Rectal smooth muscle tissue (tissue), 1 donor: Measurements from ENCODE around the gene EMC6.

ENCODE experiments used
- H3K27ac ChIP-seq: one replicate; pipeline ENCODE4 v1.7.0; 2013; ENCODE audit warnings: low read depth, low read length, inconsistent platforms
- H3K27me3 ChIP-seq: one replicate; pipeline ENCODE4 v1.7.0; 2013; ENCODE audit warnings: low read length; ENCODE audit not compliant: control insufficient read depth, insufficient read depth
- H3K36me3 ChIP-seq: one replicate; pipeline ENCODE4 v1.7.0; 2013; ENCODE audit warnings: low read length; ENCODE audit not compliant: control insufficient read depth, insufficient read depth
- H3K4me1 ChIP-seq: one replicate; pipeline ENCODE4 v1.7.0; 2013; ENCODE audit warnings: low read length; ENCODE audit not compliant: control insufficient read depth, insufficient read depth
- H3K4me3 ChIP-seq: one replicate; pipeline ENCODE4 v1.7.0; 2013; ENCODE audit warnings: low read length
- H3K9ac ChIP-seq: one replicate; pipeline ENCODE4 v1.7.0; 2013; ENCODE audit warnings: low read length

The EMC6 gene

DNA sequence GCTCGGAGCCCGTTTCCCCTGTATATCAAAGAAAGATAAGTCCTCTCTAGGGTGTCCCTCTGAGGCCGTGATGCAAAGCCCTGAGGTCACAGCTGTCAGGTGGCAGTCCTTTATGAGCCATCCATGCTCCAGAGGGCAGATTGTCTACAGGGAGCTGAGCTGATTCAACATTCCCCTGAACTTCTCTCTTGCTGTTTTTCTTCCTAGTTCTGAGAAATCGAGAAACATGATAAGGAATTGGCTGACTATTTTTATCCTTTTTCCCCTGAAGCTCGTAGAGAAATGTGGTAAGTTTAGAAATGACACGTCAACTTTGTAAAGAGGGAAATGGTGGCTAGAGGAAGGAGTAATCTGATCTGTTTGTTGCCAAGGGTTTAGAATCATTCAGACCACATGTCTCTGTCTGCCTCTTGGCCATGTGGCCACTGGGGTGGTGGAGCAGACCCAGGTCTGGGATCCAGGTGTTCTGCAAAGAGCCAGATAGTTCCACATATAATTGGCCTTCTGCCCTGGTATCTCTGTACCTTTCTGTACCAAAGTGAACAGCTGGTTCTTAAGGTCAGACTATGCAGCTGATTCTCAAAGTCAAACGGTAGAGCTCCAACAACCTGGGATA lies 28.5 kb upstream of the EMC6 start:
- H3K27ac ChIP-seq = no peak overlapping the region
- H3K36me3 ChIP-seq = no peaks in the 10 kb centered on the region

DNA sequence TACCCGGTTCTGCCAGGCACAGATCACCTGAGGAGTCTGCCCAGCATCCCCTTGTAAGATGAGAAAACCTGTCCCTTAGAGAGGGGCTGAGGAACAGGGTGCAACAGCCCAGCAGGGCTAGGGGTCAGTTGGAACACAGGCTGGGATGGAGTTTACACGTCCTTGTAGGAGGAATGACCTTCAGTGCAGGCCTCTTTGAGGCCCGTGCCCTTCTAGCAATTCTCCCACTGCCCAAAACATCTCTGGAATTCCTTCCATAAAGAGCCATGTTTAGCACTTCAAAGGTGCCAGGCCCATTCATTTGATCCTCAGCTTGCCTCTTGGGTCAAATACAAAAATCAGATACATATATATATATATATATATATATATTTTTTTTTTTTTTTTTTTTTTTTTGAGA lies 27.6 kb upstream of the EMC6 start:
- Histone ChIP-seq H3K4me3 (no peak overlapping the region), H3K36me3 (no peaks in the 10 kb centered on the region), H3K27me3 (no peaks in the 10 kb centered on the region), H3K9ac (no peak overlapping the region), H3K4me1 (no peaks in the 10 kb centered on the region), H3K27ac (no peak overlapping the region)

More for the DNA sequence above, 28.5 kb upstream of the EMC6 start:
- H3K4me1 ChIP-seq = no peaks in the 10 kb centered on the region
- no peak overlapping the region for H3K9ac ChIP-seq
- no peaks in the 10 kb centered on the region for H3K27me3 ChIP-seq
- no peak overlapping the region for H3K4me3 ChIP-seq

DNA sequence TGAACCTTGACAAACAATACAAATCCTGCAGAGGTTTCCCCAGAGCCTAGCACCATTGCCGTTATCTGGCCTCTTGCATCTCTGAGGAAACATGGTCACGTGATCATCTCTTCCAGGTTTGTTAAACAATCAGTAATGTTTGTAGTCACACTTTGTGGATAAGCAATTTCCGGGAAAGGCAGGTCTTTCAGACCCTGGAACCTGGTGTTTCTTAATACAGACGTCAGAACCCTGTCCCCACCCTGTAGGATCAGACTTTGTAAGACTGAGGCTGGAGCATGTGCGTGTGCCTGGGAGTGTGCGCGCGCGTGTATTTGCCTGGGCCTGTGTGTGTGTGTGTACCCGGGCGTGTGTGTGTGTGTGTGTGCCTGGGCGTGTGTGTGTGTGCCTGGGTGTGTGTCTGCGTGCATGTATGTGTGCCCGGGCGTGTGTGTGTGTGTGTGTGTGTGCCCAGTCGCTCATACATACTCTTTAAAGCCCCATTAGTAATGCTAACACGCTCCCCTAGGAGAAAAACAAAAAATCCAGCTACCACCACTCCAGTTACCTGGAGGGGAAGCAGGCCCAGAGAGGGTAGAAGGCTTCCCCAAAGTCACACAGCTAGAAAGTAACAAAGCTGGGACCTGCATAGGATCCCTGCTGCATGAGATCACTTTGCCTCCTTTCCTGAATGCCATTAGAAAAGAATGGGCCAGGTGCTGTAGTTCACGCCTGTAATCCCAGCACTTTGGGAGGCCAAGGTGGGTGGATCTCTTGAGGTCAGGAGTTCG lies 26.7 kb upstream of the EMC6 start:
- H3K27ac ChIP-seq = no peak overlapping the region
- H3K9ac ChIP-seq = no peak overlapping the region
- H3K4me3 ChIP-seq = no peak overlapping the region
- no peaks in the 10 kb centered on the region for H3K36me3 ChIP-seq
- H3K27me3 ChIP-seq = no peaks in the 10 kb centered on the region
- no peaks in the 10 kb centered on the region for H3K4me1 ChIP-seq

DNA sequence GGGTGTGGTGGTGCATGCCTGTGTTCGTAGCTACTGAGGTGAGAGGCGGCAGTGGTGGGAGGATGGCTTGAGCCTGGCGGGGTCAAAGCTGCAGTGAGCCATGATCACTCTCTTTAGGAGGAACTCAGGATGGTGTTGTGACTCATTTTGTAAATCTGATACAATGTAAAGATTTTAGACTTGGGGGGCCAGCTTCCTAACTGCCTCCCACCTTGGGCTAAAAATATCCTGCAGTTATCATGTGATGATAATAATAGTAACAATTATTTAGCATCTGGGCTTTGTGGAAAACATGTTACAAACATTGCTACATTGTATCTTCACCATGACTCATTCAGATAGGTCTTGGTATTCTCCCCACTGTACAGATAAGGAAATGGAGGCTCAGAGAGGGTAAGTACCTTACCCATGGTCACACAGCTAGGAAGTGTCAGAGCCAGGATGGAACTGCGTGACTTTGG lies 24.7 kb upstream of the EMC6 start:
- Histone ChIP-seq H3K36me3 (no peaks in the 10 kb centered on the region), H3K27ac (no peak overlapping the region)

DNA sequence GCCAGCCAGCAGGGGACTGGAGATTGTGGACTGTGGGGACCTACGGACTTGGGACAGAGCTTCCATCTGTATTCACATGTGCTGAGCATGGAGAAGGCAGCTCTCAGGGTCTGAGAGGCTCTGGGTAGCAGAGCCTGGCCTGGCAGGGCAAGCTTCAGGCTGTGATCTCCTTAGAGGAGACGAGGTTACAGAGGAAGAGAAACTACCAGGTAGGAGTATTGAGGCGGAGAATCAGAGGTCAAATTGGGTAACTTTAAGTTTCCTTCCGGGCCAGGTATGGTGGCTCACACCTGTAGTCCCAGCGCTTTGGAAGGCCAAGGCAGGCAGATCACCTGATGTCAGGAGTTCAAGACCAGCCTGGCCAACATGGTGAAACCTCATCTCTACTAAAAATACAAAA lies 23.3 kb upstream of the EMC6 start:
- H3K27me3 ChIP-seq = no peaks in the 10 kb centered on the region
- no peak overlapping the region for H3K4me3 ChIP-seq
- no peak overlapping the region for H3K9ac ChIP-seq
- no peaks in the 10 kb centered on the region for H3K36me3 ChIP-seq
- H3K4me1 ChIP-seq = no peaks in the 10 kb centered on the region
- H3K27ac ChIP-seq = no peak overlapping the region

More for the DNA sequence above, 24.7 kb upstream of the EMC6 start:
- Histone ChIP-seq H3K4me3 (no peak overlapping the region), H3K4me1 (no peaks in the 10 kb centered on the region), H3K9ac (no peak overlapping the region), H3K27me3 (no peaks in the 10 kb centered on the region)

DNA sequence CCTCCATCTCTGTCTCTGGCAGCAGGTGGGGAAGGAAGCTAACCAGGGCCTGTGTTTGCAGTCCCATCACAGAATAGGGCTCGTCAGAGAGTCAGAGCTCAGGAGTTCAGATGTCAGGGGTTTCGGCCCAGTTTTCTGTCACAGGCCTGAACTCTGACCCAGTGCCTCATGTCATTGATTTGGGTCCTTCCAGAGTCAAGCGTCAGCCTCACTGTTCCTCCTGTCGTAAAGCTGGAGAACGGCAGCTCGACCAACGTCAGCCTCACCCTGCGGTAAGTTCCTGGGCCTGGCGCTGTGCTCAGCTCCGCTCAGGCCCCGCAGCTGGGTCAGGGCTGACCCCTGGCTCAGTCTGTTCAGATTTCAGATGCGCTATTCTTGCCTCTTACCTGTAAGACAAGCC lies 21.4 kb upstream of the EMC6 start:
- Histone ChIP-seq H3K4me3 (no peak overlapping the region), H3K9ac (no peak overlapping the region), H3K36me3 (no peaks in the 10 kb centered on the region), H3K27ac (no peak overlapping the region), H3K4me1 (no peaks in the 10 kb centered on the region), H3K27me3 (no peaks in the 10 kb centered on the region)

DNA sequence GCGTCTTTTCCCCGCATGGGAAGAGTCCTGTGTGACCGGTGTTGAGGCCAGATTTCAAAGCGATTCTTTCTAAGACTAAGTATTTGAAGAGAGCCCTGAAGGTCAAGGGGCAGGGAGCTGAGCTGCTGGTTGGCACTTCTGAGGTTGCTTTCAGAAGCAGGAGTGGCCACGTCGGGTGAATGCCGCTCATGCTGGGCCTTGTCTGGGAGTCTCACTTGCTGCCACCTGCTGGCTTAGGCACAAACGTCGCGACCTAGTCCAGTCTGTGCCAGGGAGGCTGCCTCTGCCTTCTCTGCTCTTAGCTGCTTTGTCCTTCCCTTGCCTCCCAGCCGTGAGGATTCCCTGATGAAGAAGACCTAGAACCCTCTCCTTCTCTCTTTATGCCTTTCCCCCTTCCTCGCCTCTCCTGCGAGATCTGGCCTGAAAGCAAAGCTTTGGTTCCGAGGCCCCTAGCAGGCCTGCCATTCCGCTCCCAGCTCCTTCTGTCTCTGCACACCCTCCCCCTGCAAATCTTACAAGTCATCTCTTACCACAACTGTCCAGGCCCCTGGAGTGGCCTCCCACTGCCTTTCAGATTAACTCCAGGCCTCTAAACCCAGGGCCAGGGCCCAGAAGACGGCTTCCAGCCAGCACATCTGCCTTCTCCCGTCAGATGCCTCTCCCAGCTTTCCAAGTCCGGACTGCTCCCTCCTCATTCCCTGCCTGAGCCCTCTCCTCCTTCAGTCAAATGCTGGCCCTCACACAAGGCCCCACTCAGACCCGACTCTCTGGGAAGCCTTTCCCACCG lies 20.6 kb upstream of the EMC6 start:
- Histone ChIP-seq H3K9ac (no peak overlapping the region), H3K36me3 (no peaks in the 10 kb centered on the region)

DNA sequence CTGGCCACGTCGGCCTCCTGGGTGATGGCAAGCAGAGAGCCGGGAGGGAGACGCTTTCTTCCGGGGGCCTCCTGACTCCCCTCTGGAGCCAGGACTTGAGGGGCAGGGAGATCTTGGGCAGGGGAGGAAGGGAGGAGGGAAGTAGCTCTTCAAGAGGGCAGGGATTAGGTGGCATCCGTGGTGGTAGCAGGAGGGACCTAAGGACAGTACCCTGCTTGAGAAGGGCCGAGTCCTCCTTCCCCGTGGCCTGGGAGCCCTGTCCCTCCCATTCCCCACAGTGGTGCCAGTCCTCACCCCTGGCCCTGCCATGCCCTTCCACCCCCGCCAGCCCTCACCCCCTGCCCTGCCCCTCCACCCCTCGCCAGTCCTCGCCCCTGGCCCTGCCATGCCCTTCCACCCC lies 12.8 kb upstream of the EMC6 start:
- Histone ChIP-seq H3K4me3 (no peak overlapping the region), H3K27me3 (no peaks in the 10 kb centered on the region), H3K9ac (no peak overlapping the region)

More for the DNA sequence above, 20.6 kb upstream of the EMC6 start:
- no peaks in the 10 kb centered on the region for H3K4me1 ChIP-seq
- H3K27me3 ChIP-seq = no peaks in the 10 kb centered on the region
- H3K27ac ChIP-seq = no peak overlapping the region
- H3K4me3 ChIP-seq = no peak overlapping the region

DNA sequence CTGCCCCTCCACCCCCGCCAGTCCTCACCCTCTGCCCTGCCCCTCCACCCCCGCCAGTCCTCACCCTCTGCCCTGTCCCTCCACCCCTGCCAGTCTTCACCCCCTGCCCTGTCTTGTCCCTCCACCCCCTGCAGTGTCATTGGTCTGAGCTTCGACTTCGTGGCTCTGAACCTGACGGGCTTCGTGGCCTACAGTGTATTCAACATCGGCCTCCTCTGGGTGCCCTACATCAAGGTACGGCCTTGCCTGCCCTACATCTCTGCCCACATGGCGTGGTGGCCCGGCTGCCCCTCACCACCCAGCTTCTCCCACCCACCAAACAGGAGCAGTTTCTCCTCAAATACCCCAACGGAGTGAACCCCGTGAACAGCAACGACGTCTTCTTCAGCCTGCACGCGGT lies 12.3 kb upstream of the EMC6 start:
- Histone ChIP-seq H3K27me3 (no peaks in the 10 kb centered on the region), H3K36me3 (no peaks in the 10 kb centered on the region), H3K4me1 (peaks cover 4% of the 10 kb centered on the region), H3K9ac (no peak overlapping the region), H3K4me3 (no peak overlapping the region), H3K27ac (no peak overlapping the region)

More for the DNA sequence above, 12.8 kb upstream of the EMC6 start:
- no peaks in the 10 kb centered on the region for H3K36me3 ChIP-seq
- H3K27ac ChIP-seq = no peak overlapping the region
- H3K4me1 ChIP-seq = peaks cover 4% of the 10 kb centered on the region

DNA sequence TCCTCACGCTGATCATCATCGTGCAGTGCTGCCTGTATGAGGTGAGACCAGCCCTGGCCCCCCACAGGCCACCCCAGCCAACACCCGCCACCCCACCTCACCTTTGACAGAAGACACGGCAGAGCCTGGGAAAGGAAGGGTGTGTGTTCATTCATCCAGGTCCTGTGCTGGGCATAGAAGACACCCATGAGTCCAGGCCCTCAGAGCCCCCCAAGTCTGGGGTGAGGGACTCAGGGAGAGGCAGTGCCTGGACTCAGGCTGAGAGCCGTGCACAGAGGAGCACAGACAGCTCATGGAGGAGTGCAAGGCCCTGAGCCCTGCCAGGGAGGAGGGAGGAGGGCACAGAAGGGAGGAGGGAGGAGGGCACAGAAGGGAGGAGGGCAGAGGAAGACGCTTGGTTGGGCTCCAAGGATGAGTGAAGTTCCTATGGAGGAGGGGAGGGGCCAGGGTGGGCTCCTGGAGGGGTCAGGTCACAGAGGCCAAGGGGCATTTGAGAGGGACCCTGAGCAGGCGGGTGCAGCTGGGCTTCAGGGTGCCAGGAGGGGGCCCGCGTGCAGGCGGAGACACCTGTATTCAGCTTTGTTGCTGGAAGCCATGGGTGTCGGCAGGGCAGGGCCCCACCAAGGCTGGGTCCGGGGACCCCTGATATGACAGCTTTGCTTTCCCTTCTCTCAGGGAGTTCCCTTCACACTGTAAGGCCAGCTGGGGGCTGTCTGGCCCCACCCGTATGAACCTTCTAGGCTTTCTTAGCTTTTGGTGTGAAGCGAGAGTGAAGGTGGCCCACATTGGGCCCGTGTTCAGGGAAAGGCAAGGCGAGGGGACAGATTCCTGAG lies 11.6 kb upstream of the EMC6 start:
- H3K36me3 ChIP-seq = no peaks in the 10 kb centered on the region
- H3K4me1 ChIP-seq = peaks cover 4% of the 10 kb centered on the region
- no peak overlapping the region for H3K4me3 ChIP-seq
- no peak overlapping the region for H3K27ac ChIP-seq
- H3K9ac ChIP-seq = no peak overlapping the region
- H3K27me3 ChIP-seq = no peaks in the 10 kb centered on the region

DNA sequence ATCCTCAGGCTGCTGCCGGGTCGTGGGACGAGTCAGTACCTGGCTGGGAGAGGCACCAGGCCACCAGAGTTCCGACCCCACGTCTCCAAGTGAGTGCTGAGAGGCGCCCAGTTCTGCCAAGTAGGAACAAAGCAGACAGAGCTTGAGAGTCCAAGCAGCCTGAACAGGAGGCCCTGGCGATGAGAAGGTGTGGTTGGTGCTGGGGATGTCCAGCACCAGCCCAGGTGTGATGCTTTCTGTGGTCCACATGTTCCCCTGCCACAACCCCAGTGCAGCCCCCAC lies 11.1 kb upstream of the EMC6 start:
- peaks cover 4% of the 10 kb centered on the region for H3K4me1 ChIP-seq
- H3K27me3 ChIP-seq = no peaks in the 10 kb centered on the region
- no peak overlapping the region for H3K4me3 ChIP-seq
- no peak overlapping the region for H3K9ac ChIP-seq
- H3K36me3 ChIP-seq = no peaks in the 10 kb centered on the region
- no peak overlapping the region for H3K27ac ChIP-seq
